ENCODE data around the gene STK10. TPM values are rescaled to one million over a fixed set of nuclear protein-coding genes. Genes with fewer than 3 reads are reported as not detected.

Gene STK10
- total RNA-seq, 1 experiment from 2014 or later = 22.9 TPM

DNA sequence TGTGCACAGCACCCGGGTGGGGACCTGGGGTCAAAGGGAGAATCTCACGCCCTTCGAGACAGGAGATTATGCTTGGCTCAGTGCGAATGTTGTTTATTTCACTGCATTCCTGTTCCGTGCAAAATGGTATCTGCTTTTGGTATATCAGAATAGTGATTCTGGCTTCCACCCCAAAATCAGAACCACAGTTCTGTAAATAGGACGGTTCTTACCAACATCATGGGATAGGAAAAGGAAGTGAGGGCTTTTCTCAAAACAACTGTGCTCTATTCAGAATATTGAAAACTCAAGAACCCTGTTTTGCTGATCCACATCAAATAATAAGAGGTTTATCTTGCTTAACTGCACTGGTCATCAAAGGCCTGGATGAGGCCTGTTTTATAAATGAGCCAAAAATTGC is 129.9 kb downstream of the STK10 start:
- H3K79me2 ChIP-seq (ENCODE audit: insufficient read depth, low read length) = no peaks in the 10 kb centered on the region
- CTCF ChIA-PET = interaction anchor here (1.3 to 2.6 kb wide), 2 partner anchors 130 to 146 kb away, joined by 3 to 47 read pairs; partner anchors contain the start of gene STK10
- peaks cover 0 to 6% of the 10 kb centered on the region in 2 experiments; a peak in 1 of 4 replicates for H3K36me3 ChIP-seq (ENCODE audit: control insufficient read depth in 1 of 2, insufficient read depth in 2 of 2, low read length in 2 of 2)
- no peaks in the 10 kb centered on the region for H3K27me3 ChIP-seq (ENCODE audit: insufficient read depth, low read length)
- DNase-seq (ENCODE audit: low read depth, low spot score) (no peak), ATAC-seq (no peak)
- H3K27ac ChIP-seq (ENCODE audit: low read depth, low read length) = no peak overlapping the region
- H3K4me1 ChIP-seq (ENCODE audit: control insufficient read depth in 1 of 2, insufficient read depth in 2 of 2, low read length in 2 of 2) = no peaks in the 10 kb centered on the region
- H3K4me3 ChIP-seq (replicated peaks in 1 of 2; ENCODE audit: low read depth in 1 of 2, low read length in 2 of 2) = no peak overlapping the region
- BruUV-seq (replicated peaks) = no TSS peak
- intact Hi-C loops (cut with micrococcal nuclease) = no loop called here
- POLR2A ChIA-PET = no interaction called here
- no peaks in the 10 kb centered on the region for H3K9me3 ChIP-seq (ENCODE audit: control insufficient read depth in 1 of 2, insufficient read depth in 1 of 2, low read depth in 1 of 2, low read length in 2 of 2)
- H4K20me1 ChIP-seq (ENCODE audit: insufficient read depth) = no peaks in the 10 kb centered on the region
- H3K9me2 ChIP-seq (ENCODE audit: insufficient read depth) = no peaks in the 10 kb centered on the region
- RAD21 ChIA-PET (ENCODE audit: low non-redundant PET in 1 of 2, low total read pairs in 2 of 2, uncharacterized antibody in 2 of 2, unreplicated experiment in 2 of 2) = no interaction called here
- no peak overlapping the region for H2AFZ ChIP-seq (ENCODE audit: low read depth, low read length, poor library complexity, severe bottlenecking)
- no peak overlapping the region for H3K9ac ChIP-seq (ENCODE audit: low read length)
- H3K4me2 ChIP-seq (ENCODE audit: low read length) = no peak overlapping the region
- TF ChIP-seq, protein P1, sequence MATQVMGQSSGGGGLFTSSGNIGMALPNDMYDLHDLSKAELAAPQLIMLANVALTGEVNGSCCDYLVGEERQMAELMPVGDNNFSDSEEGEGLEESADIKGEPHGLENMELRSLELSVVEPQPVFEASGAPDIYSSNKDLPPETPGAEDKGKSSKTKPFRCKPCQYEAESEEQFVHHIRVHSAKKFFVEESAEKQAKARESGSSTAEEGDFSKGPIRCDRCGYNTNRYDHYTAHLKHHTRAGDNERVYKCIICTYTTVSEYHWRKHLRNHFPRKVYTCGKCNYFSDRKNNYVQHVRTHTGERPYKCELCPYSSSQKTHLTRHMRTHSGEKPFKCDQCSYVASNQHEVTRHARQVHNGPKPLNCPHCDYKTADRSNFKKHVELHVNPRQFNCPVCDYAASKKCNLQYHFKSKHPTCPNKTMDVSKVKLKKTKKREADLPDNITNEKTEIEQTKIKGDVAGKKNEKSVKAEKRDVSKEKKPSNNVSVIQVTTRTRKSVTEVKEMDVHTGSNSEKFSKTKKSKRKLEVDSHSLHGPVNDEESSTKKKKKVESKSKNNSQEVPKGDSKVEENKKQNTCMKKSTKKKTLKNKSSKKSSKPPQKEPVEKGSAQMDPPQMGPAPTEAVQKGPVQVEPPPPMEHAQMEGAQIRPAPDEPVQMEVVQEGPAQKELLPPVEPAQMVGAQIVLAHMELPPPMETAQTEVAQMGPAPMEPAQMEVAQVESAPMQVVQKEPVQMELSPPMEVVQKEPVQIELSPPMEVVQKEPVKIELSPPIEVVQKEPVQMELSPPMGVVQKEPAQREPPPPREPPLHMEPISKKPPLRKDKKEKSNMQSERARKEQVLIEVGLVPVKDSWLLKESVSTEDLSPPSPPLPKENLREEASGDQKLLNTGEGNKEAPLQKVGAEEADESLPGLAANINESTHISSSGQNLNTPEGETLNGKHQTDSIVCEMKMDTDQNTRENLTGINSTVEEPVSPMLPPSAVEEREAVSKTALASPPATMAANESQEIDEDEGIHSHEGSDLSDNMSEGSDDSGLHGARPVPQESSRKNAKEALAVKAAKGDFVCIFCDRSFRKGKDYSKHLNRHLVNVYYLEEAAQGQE (IDR thresholded peaks at IDR 0.05; ENCODE audit: low read depth) = no peak
- TF ChIP-seq POLR2A (IDR thresholded peaks at IDR 0.05; ENCODE audit: borderline replicate concordance, extremely low read depth, insufficient read depth, insufficient read length) = no peak
- TF ChIP-seq SIN3A (IDR thresholded peaks at IDR 0.05; ENCODE audit: low read depth) = no peak
- no peak for TF ChIP-seq CEBPB (IDR thresholded peaks at IDR 0.05; ENCODE audit: low read depth)
- TF ChIP-seq YY1 (IDR thresholded peaks at IDR 0.05; ENCODE audit: extremely low read depth, insufficient replicate concordance, low read depth, low read length) = no peak
- TF ChIP-seq ZNF274 (IDR thresholded peaks at IDR 0.05; ENCODE audit: low read depth, low read length) = no peak
- TF ChIP-seq, protein P2, sequence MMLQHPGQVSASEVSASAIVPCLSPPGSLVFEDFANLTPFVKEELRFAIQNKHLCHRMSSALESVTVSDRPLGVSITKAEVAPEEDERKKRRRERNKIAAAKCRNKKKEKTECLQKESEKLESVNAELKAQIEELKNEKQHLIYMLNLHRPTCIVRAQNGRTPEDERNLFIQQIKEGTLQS (IDR thresholded peaks at IDR 0.05) = no peak
- TF ChIP-seq, protein P3, sequence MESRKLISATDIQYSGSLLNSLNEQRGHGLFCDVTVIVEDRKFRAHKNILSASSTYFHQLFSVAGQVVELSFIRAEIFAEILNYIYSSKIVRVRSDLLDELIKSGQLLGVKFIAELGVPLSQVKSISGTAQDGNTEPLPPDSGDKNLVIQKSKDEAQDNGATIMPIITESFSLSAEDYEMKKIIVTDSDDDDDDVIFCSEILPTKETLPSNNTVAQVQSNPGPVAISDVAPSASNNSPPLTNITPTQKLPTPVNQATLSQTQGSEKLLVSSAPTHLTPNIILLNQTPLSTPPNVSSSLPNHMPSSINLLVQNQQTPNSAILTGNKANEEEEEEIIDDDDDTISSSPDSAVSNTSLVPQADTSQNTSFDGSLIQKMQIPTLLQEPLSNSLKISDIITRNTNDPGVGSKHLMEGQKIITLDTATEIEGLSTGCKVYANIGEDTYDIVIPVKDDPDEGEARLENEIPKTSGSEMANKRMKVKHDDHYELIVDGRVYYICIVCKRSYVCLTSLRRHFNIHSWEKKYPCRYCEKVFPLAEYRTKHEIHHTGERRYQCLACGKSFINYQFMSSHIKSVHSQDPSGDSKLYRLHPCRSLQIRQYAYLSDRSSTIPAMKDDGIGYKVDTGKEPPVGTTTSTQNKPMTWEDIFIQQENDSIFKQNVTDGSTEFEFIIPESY (IDR thresholded peaks at IDR 0.05; ENCODE audit: extremely low read depth, insufficient replicate concordance, low read length) = no peak
